Immature natural killer cell (primary cell): ENCODE data around the gene ACOT11. TPM values are rescaled to one million over a fixed set of nuclear protein-coding genes. Genes with fewer than 3 reads are reported as not detected.
A peak's percentile ranks its signal among the peaks of the same experiment; 100 is the strongest.
"Not testable (repeated sequence)": the region's sequence is repeated elsewhere in the genome, so short reads cannot be mapped to it uniquely, and the experiment has no call there.

Experiments used
- DNase-seq, 3 donors: peaks; one replicate each; pipeline ENCODE4 v3.0.0; 2022; ENCODE audit warnings: mixed read lengths in 1 of 3
- H3K27ac Mint-ChIP-seq, 6 donors: one replicate each; pipeline ENCODE4 v1.8.0; 2020; ENCODE audit warnings: mixed read lengths in 6 of 6, mild to moderate bottlenecking in 5 of 6, inconsistent platforms in 4 of 6, moderate library complexity in 3 of 6
- H3K27me3 Mint-ChIP-seq, 3 donors: one replicate each; pipeline ENCODE4 v1.8.0; 2020 to 2021; ENCODE audit warnings: low read depth in 3 of 3, mild to moderate bottlenecking in 3 of 3, mixed read lengths in 3 of 3, moderate library complexity in 3 of 3, inconsistent platforms in 1 of 3
- H3K36me3 Mint-ChIP-seq, 3 donors: one replicate each; pipeline ENCODE4 v1.8.0; 2020; ENCODE audit warnings: mixed read lengths in 3 of 3, inconsistent platforms in 2 of 3, mild to moderate bottlenecking in 2 of 3
- H3K4me1 Mint-ChIP-seq, 2 donors: one replicate each; pipeline ENCODE4 v1.8.0; 2020; ENCODE audit warnings: inconsistent platforms in 2 of 2, mild to moderate bottlenecking in 2 of 2, mixed read lengths in 2 of 2, moderate library complexity in 1 of 2
- H3K4me3 Mint-ChIP-seq, 5 donors: one replicate each; pipeline ENCODE4 v1.8.0; 2020; ENCODE audit warnings: mild to moderate bottlenecking in 5 of 5, mixed read lengths in 5 of 5, inconsistent platforms in 3 of 5, moderate library complexity in 3 of 5
- H3K9me3 Mint-ChIP-seq, 6 donors: one replicate each; pipeline ENCODE4 v1.8.0; 2020; ENCODE audit warnings: mild to moderate bottlenecking in 6 of 6, mixed read lengths in 6 of 6, inconsistent platforms in 4 of 6, moderate library complexity in 3 of 6
- polyA plus RNA-seq, 3 donors: library from polyadenylated mRNA; unstranded; fragments of 300-500 nt; fragmentation: Illumina TruSeq; gene quantifications; one replicate each; pipeline ENCODE4 v1.2.3, GENCODE V29; 2021

ACOT11 gene
- polyA plus RNA-seq, 3 donors from 2014 or later = 0.27 to 0.44 TPM; not detected in 1

GRCh38 chr1:54517496-54517895, 30.5 kb upstream of the ACOT11 start:
- Mint-ChIP-seq H3K9me3 (no peaks in the 10 kb centered on the region), H3K27ac (no peak overlapping the region), H3K36me3 (no peaks in the 10 kb centered on the region), H3K27me3 (peaks cover 0 to 5% (median 3%) of the 10 kb centered on the region in 3 donors), H3K4me1 (no peaks in the 10 kb centered on the region), H3K4me3 (no peak overlapping the region)
- no peak for DNase-seq

GRCh38 chr1:54518489-54518888, 29.5 kb upstream of the ACOT11 start:
- H3K27me3 Mint-ChIP-seq = peaks cover 0 to 5% (median 3%) of the 10 kb centered on the region in 3 donors
- no peaks in the 10 kb centered on the region for H3K36me3 Mint-ChIP-seq
- H3K4me3 Mint-ChIP-seq = no peak overlapping the region
- no peaks in the 10 kb centered on the region for H3K9me3 Mint-ChIP-seq
- H3K4me1 Mint-ChIP-seq = no peaks in the 10 kb centered on the region
- H3K27ac Mint-ChIP-seq = no peak overlapping the region
- no peak for DNase-seq

- no peaks in the 10 kb centered on the region for H3K4me1 Mint-ChIP-seq
- no peak overlapping the region for H3K27ac Mint-ChIP-seq
- H3K36me3 Mint-ChIP-seq = no peaks in the 10 kb centered on the region
- no peaks in the 10 kb centered on the region for H3K9me3 Mint-ChIP-seq
- peaks cover 3 to 5% (median 5%) of the 10 kb centered on the region in 3 donors for H3K27me3 Mint-ChIP-seq
- H3K4me3 Mint-ChIP-seq = no peak overlapping the region
- DNase-seq = no peak
Measured at GRCh38 chr1:54519709-54520108, 28.3 kb upstream of the ACOT11 start.

GRCh38 chr1:54520631-54521321, 27.3 kb upstream of the ACOT11 start:
- no peaks in the 10 kb centered on the region for H3K9me3 Mint-ChIP-seq
- no peak overlapping the region for H3K27ac Mint-ChIP-seq

GRCh38 chr1:54526565-54526964, 21.5 kb upstream of the ACOT11 start:
- DNase-seq, H3K27me3 Mint-ChIP-seq, H3K4me1 Mint-ChIP-seq, H3K36me3 Mint-ChIP-seq, H3K4me3 Mint-ChIP-seq, H3K9me3 Mint-ChIP-seq, H3K27ac Mint-ChIP-seq: not testable (repeated sequence)

More at GRCh38 chr1:54520631-54521321, 27.3 kb upstream of the ACOT11 start:
- Mint-ChIP-seq H3K4me3 (no peak overlapping the region), H3K4me1 (no peaks in the 10 kb centered on the region), H3K36me3 (no peaks in the 10 kb centered on the region), H3K27me3 (peaks cover 3 to 5% (median 5%) of the 10 kb centered on the region in 3 donors)
- DNase-seq = no peak

- Mint-ChIP-seq H3K36me3 (no peaks in the 10 kb centered on the region), H3K27me3 (peaks cover 2 to 5% (median 3%) of the 10 kb centered on the region in 3 donors), H3K4me1 (no peaks in the 10 kb centered on the region), H3K27ac (no peak overlapping the region), H3K9me3 (no peaks in the 10 kb centered on the region), H3K4me3 (no peak overlapping the region)
- DNase-seq = no peak
Measured at GRCh38 chr1:54528613-54529012, 19.4 kb upstream of the ACOT11 start.

- peaks cover 0 to 7% (median 2%) of the 10 kb centered on the region in 3 donors for H3K27me3 Mint-ChIP-seq
- no peaks in the 10 kb centered on the region for H3K9me3 Mint-ChIP-seq
- no peak overlapping the region for H3K27ac Mint-ChIP-seq
- DNase-seq = no peak
- H3K4me1 Mint-ChIP-seq = no peaks in the 10 kb centered on the region
- no peaks in the 10 kb centered on the region for H3K36me3 Mint-ChIP-seq
- no peak overlapping the region for H3K4me3 Mint-ChIP-seq
Measured at GRCh38 chr1:54532033-54532432, 16.0 kb upstream of the ACOT11 start.

- not testable (repeated sequence) for H3K27ac Mint-ChIP-seq, DNase-seq, H3K9me3 Mint-ChIP-seq, H3K4me1 Mint-ChIP-seq, H3K36me3 Mint-ChIP-seq, H3K27me3 Mint-ChIP-seq, H3K4me3 Mint-ChIP-seq
Measured at GRCh38 chr1:54536656-54537055, 11.4 kb upstream of the ACOT11 start.

GRCh38 chr1:54537611-54538010, 10.4 kb upstream of the ACOT11 start:
- Mint-ChIP-seq H3K9me3 (no peaks in the 10 kb centered on the region), H3K4me1 (peaks cover 9 to 10% of the 10 kb centered on the region in 2 donors), H3K27ac (no peak overlapping the region), H3K4me3 (no peak overlapping the region), H3K27me3 (peaks cover 2 to 4% (median 4%) of the 10 kb centered on the region in 3 donors), H3K36me3 (no peaks in the 10 kb centered on the region)
- DNase-seq = no peak

GRCh38 chr1:54538538-54538937, 9.5 kb upstream of the ACOT11 start:
- peaks cover 16 to 17% of the 10 kb centered on the region in 2 donors for H3K4me1 Mint-ChIP-seq
- H3K9me3 Mint-ChIP-seq = no peaks in the 10 kb centered on the region
- no peak overlapping the region for H3K27ac Mint-ChIP-seq
- DNase-seq = no peak
- H3K36me3 Mint-ChIP-seq = no peaks in the 10 kb centered on the region
- no peak overlapping the region for H3K4me3 Mint-ChIP-seq
- peaks cover 3 to 4% (median 4%) of the 10 kb centered on the region in 3 donors for H3K27me3 Mint-ChIP-seq

GRCh38 chr1:54540582-54541295, 7.3 kb upstream of the ACOT11 start:
- Mint-ChIP-seq H3K27me3 (peaks cover 0 to 4% (median 3%) of the 10 kb centered on the region in 3 donors), H3K9me3 (no peaks in the 10 kb centered on the region), H3K4me3 (peak overlapping the region; percentile 38 to 62 (median 50)), H3K36me3 (no peaks in the 10 kb centered on the region), H3K4me1 (peaks cover 16 to 17% of the 10 kb centered on the region in 2 donors), H3K27ac (no peak overlapping the region)
- no peak for DNase-seq

- peak overlapping the region in 3 of 6 donors; percentile 38 to 68 (median 45) for H3K27ac Mint-ChIP-seq
- peak overlapping the region; percentile 80 to 87 (median 83) for H3K4me3 Mint-ChIP-seq
- H3K4me1 Mint-ChIP-seq = peaks cover 16 to 17% of the 10 kb centered on the region in 2 donors
- DNase-seq = peak; percentile 54 to 59 (median 57)
- H3K36me3 Mint-ChIP-seq = no peaks in the 10 kb centered on the region
- H3K27me3 Mint-ChIP-seq = peaks cover 0 to 3% (median 2%) of the 10 kb centered on the region in 3 donors
- H3K9me3 Mint-ChIP-seq = no peaks in the 10 kb centered on the region
Measured at GRCh38 chr1:54542120-54542961, 5.7 kb upstream of the ACOT11 start.

GRCh38 chr1:54542962-54543539, 5.0 kb upstream of the ACOT11 start:
- no peaks in the 10 kb centered on the region for H3K9me3 Mint-ChIP-seq
- DNase-seq = no peak
- peaks cover 16 to 17% of the 10 kb centered on the region in 2 donors for H3K4me1 Mint-ChIP-seq
- H3K4me3 Mint-ChIP-seq = peak overlapping the region; percentile 80 to 87 (median 83)
- no peaks in the 10 kb centered on the region for H3K36me3 Mint-ChIP-seq
- peak overlapping the region in 5 of 6 donors; percentile 38 to 71 (median 54) for H3K27ac Mint-ChIP-seq
- peaks cover 0 to 3% (median 2%) of the 10 kb centered on the region in 3 donors for H3K27me3 Mint-ChIP-seq
